Trophoblast cell (in vitro differentiated cells and primary cell): ENCODE data around the gene HBG2.
"Not testable (repeated sequence)": the region's sequence is repeated elsewhere in the genome, so short reads cannot be mapped to it uniquely, and the experiment has no call there.

Experiments
- DNase-seq, 2 donors: peaks; one replicate each; pipeline ENCODE4 v3.0.0-alpha.2; 2016
- H2AFZ ChIP-seq: 2 replicates; pipeline ENCODE4 v1.6.1; 2013; ENCODE audit warnings: low read length, moderate library complexity, mild to moderate bottlenecking; ENCODE audit not compliant: insufficient read depth, poor library complexity
- H2AK5ac ChIP-seq: 2 replicates; pipeline ENCODE4 v1.6.1; 2013; ENCODE audit warnings: mild to moderate bottlenecking, low read length
- H2BK120ac ChIP-seq: 2 replicates; pipeline ENCODE4 v1.6.1; 2013; ENCODE audit warnings: low read length, mild to moderate bottlenecking, moderate library complexity; ENCODE audit not compliant: insufficient read depth, poor library complexity
- H2BK12ac ChIP-seq: 2 replicates; pipeline ENCODE4 v1.6.1; 2013; ENCODE audit warnings: mild to moderate bottlenecking, low read length, moderate library complexity
- H2BK5ac ChIP-seq: 2 replicates; pipeline ENCODE4 v1.6.1; 2013; ENCODE audit warnings: low read length, low read depth, moderate library complexity, mild to moderate bottlenecking; ENCODE audit not compliant: poor library complexity
- H3K14ac ChIP-seq: 2 replicates; pipeline ENCODE4 v1.6.1; 2013; ENCODE audit warnings: mild to moderate bottlenecking, low read length
- H3K18ac ChIP-seq: 2 replicates; pipeline ENCODE4 v1.6.1; 2013; ENCODE audit warnings: mild to moderate bottlenecking, low read length
- H3K23ac ChIP-seq: 2 replicates; pipeline ENCODE4 v1.6.1; 2013; ENCODE audit warnings: low read length
- H3K27ac ChIP-seq: 2 replicates; pipeline ENCODE4 v1.5.1; 2013; ENCODE audit warnings: low read depth, mild to moderate bottlenecking, inconsistent platforms, low read length, moderate library complexity
- H3K27me3 ChIP-seq: 2 replicates; pipeline ENCODE4 v1.6.1; 2013; ENCODE audit warnings: inconsistent platforms, mild to moderate bottlenecking, low read length, moderate library complexity; ENCODE audit not compliant: insufficient read depth
- H3K36me3 ChIP-seq, 2 experiments: 1 replicate in 1 of 2; 2 replicates in 1 of 2; pipeline ENCODE4 v1.6.1; 2013; ENCODE audit warnings: low read length in 2 of 2, mild to moderate bottlenecking in 2 of 2, moderate library complexity in 1 of 2; ENCODE audit not compliant: insufficient read depth in 2 of 2, control insufficient read depth in 1 of 2
- H3K4ac ChIP-seq: 2 replicates; pipeline ENCODE4 v1.6.1; 2013; ENCODE audit warnings: low read depth, mild to moderate bottlenecking, low read length, moderate library complexity
- H3K4me1 ChIP-seq, 2 experiments: 1 replicate in 1 of 2; 2 replicates in 1 of 2; pipeline ENCODE4 v1.6.1; 2013; ENCODE audit warnings: low read length in 2 of 2, mild to moderate bottlenecking in 2 of 2, moderate library complexity in 1 of 2; ENCODE audit not compliant: insufficient read depth in 2 of 2, control insufficient read depth in 1 of 2
- H3K4me2 ChIP-seq: 2 replicates; pipeline ENCODE4 v1.6.1; 2013; ENCODE audit warnings: inconsistent platforms, mild to moderate bottlenecking, low read length, moderate library complexity
- H3K4me3 ChIP-seq: 2 replicates; pipeline ENCODE4 v1.5.1; 2013; ENCODE audit warnings: mild to moderate bottlenecking, low read depth, low read length, inconsistent platforms
- H3K79me1 ChIP-seq: one replicate; pipeline ENCODE4 v1.6.1; 2013; ENCODE audit warnings: low read length
- H3K79me2 ChIP-seq: 2 replicates; pipeline ENCODE4 v1.6.1; 2013; ENCODE audit warnings: low read length, mild to moderate bottlenecking; ENCODE audit not compliant: control insufficient read depth, insufficient read depth, poor library complexity
- H3K9ac ChIP-seq: 2 replicates; pipeline ENCODE4 v1.6.1; 2013; ENCODE audit warnings: mild to moderate bottlenecking, low read length
- H3K9me3 ChIP-seq: 2 replicates; pipeline ENCODE4 v1.6.1; 2013; ENCODE audit warnings: low read depth, mild to moderate bottlenecking, control low read depth, inconsistent platforms, low read length; ENCODE audit not compliant: insufficient read depth
- H4K12ac ChIP-seq: 2 replicates; pipeline ENCODE4 v1.6.1; 2013; ENCODE audit warnings: low read depth, mild to moderate bottlenecking, low read length, moderate library complexity
- H4K8ac ChIP-seq: 2 replicates; pipeline ENCODE4 v1.6.1; 2013; ENCODE audit warnings: low read depth, mild to moderate bottlenecking, low read length, moderate library complexity
- H4K91ac ChIP-seq: one replicate; pipeline ENCODE4 v1.6.1; 2013; ENCODE audit warnings: low read depth, mild to moderate bottlenecking, low read length, moderate library complexity
- WGBS: extraction: QIAGEN DNeasy Blood & Tissue Kit; methylation state at CpG from one replicate; pipeline ENCODE4 v1.1.7; 2013; ENCODE audit warnings: missing lambda C conversion rate; ENCODE audit not compliant: insufficient read length, insufficient coverage; ENCODE audit errors: extremely low coverage; 5-methylcytosine and 5-hydroxymethylcytosine counted together

HBG2 gene

GRCh38 chr11:5253440-5253839 lies 1.1 kb downstream of the HBG2 start:
- not testable (repeated sequence) for H3K14ac ChIP-seq, H3K36me3 ChIP-seq, H4K8ac ChIP-seq, H3K4me3 ChIP-seq, H3K9ac ChIP-seq, H3K4me1 ChIP-seq, H3K79me2 ChIP-seq, H3K79me1 ChIP-seq, H3K4ac ChIP-seq, H3K23ac ChIP-seq, H4K91ac ChIP-seq, H4K12ac ChIP-seq, H2AK5ac ChIP-seq, H3K27me3 ChIP-seq, H2BK5ac ChIP-seq, H2BK12ac ChIP-seq, H3K27ac ChIP-seq, H2AFZ ChIP-seq, H2BK120ac ChIP-seq, DNase-seq, H3K18ac ChIP-seq, H3K4me2 ChIP-seq, H3K9me3 ChIP-seq
- no CpG with 5 or more reads among the region's 5 CpGs for WGBS

- Histone ChIP-seq H3K9me3 (no peaks in the 10 kb centered on the region), H3K18ac (no peak overlapping the region), H3K27me3 (no peaks in the 10 kb centered on the region), H4K91ac (no peak overlapping the region), H3K79me1 (no peaks in the 10 kb centered on the region), H3K27ac (no peak overlapping the region), H4K8ac (no peak overlapping the region), H2AFZ (no peak overlapping the region), H2BK120ac (no peak overlapping the region), H3K36me3 (no peaks in the 10 kb centered on the region), H2AK5ac (no peak overlapping the region), H3K79me2 (no peaks in the 10 kb centered on the region), H3K23ac (no peak overlapping the region), H2BK12ac (no peak overlapping the region), H4K12ac (no peak overlapping the region), H3K4me3 (no peak overlapping the region), H2BK5ac (no peak overlapping the region), H3K4me2 (no peak overlapping the region), H3K4me1 (no peaks in the 10 kb centered on the region), H3K14ac (no peak overlapping the region), H3K9ac (no peak overlapping the region), H3K4ac (no peak overlapping the region)
- no peak for DNase-seq
- no CpG with 5 or more reads among the region's 1 CpG for WGBS
Measured at GRCh38 chr11:5252919-5253265, 1.7 kb downstream of the HBG2 start.

- H3K4me3 ChIP-seq, result no peak overlapping the region
- no peak overlapping the region for H3K27ac ChIP-seq
- no peaks in the 10 kb centered on the region for H3K79me2 ChIP-seq
- no peaks in the 10 kb centered on the region for H3K27me3 ChIP-seq
- no peak overlapping the region for H2AK5ac ChIP-seq
- H3K18ac ChIP-seq, result no peak overlapping the region
- H3K4me2 ChIP-seq, result no peak overlapping the region
- H3K4ac ChIP-seq, result no peak overlapping the region
- no peak overlapping the region for H4K91ac ChIP-seq
- H3K79me1 ChIP-seq, result no peaks in the 10 kb centered on the region
- H3K9ac ChIP-seq, result no peak overlapping the region
- no peak overlapping the region for H2BK5ac ChIP-seq
- H2AFZ ChIP-seq, result no peak overlapping the region
- no peak for DNase-seq
- H4K8ac ChIP-seq, result no peak overlapping the region
- H3K9me3 ChIP-seq, result no peaks in the 10 kb centered on the region
- no peak overlapping the region for H2BK12ac ChIP-seq
- H3K14ac ChIP-seq, result no peak overlapping the region
- H3K36me3 ChIP-seq, result no peaks in the 10 kb centered on the region
- H2BK120ac ChIP-seq, result no peak overlapping the region
- H4K12ac ChIP-seq, result no peak overlapping the region
- H3K23ac ChIP-seq, result no peak overlapping the region
- no peaks in the 10 kb centered on the region for H3K4me1 ChIP-seq
- no CpG with 5 or more reads among the region's 9 CpGs for WGBS
Measured at GRCh38 chr11:5252192-5252918, 2.2 kb downstream of the HBG2 start.

GRCh38 chr11:5251746-5252145 lies 2.8 kb downstream of the HBG2 start:
- no peak overlapping the region for H3K23ac ChIP-seq
- H2BK5ac ChIP-seq, result no peak overlapping the region
- no peak overlapping the region for H2BK120ac ChIP-seq
- H3K4me3 ChIP-seq, result no peak overlapping the region
- no peaks in the 10 kb centered on the region for H3K79me1 ChIP-seq
- DNase-seq, result no peak
- H3K14ac ChIP-seq, result no peak overlapping the region
- H4K8ac ChIP-seq, result no peak overlapping the region
- H3K27me3 ChIP-seq, result no peaks in the 10 kb centered on the region
- no peak overlapping the region for H4K12ac ChIP-seq
- no peak overlapping the region for H2AFZ ChIP-seq
- no peak overlapping the region for H2BK12ac ChIP-seq
- H3K9me3 ChIP-seq, result no peaks in the 10 kb centered on the region
- no peak overlapping the region for H3K9ac ChIP-seq
- no peak overlapping the region for H3K18ac ChIP-seq
- H2AK5ac ChIP-seq, result no peak overlapping the region
- H3K4ac ChIP-seq, result no peak overlapping the region
- H3K4me1 ChIP-seq, result no peaks in the 10 kb centered on the region
- WGBS, result no CpG with 5 or more reads among the region's 2 CpGs
- no peaks in the 10 kb centered on the region for H3K79me2 ChIP-seq
- no peak overlapping the region for H3K27ac ChIP-seq
- H4K91ac ChIP-seq, result no peak overlapping the region
- H3K4me2 ChIP-seq, result no peak overlapping the region
- H3K36me3 ChIP-seq, result no peaks in the 10 kb centered on the region
